Chondrocyte (in vitro differentiated cells): ENCODE measurements around the gene ID1. TPM values are rescaled to one million over a fixed set of nuclear protein-coding genes. Genes with fewer than 3 reads are reported as not detected.

Experiments
- DNase-seq: peaks from one replicate; pipeline ENCODE4 v3.0.0; 2021; ENCODE audit warnings: mixed read lengths, low spot score
- H3K27ac Mint-ChIP-seq: one replicate; pipeline ENCODE4 v1.8.0; 2021; ENCODE audit warnings: mild to moderate bottlenecking, moderate library complexity, mixed read lengths; ENCODE audit not compliant: unreplicated experiment
- H3K27me3 Mint-ChIP-seq: 2 replicates; pipeline ENCODE4 v1.8.0; 2021; ENCODE audit warnings: low read depth, mixed read lengths
- H3K36me3 Mint-ChIP-seq: 2 replicates; pipeline ENCODE4 v1.8.0; 2021; ENCODE audit warnings: low read depth, mixed read lengths
- H3K4me1 Mint-ChIP-seq: 2 replicates; pipeline ENCODE4 v1.8.0; 2021; ENCODE audit warnings: low read depth, mild to moderate bottlenecking, mixed read lengths
- H3K4me3 Mint-ChIP-seq: one replicate; pipeline ENCODE4 v1.8.0; 2021; ENCODE audit warnings: mild to moderate bottlenecking, moderate library complexity, mixed read lengths; ENCODE audit not compliant: unreplicated experiment
- H3K9me3 Mint-ChIP-seq: 2 replicates; pipeline ENCODE4 v1.8.0; 2021; ENCODE audit warnings: low read depth, mixed read lengths
- CTCF ChIP-seq: fragments of 200-600 bp; sonication (generic); IDR thresholded peaks from 2 replicates; pipeline ENCODE4 v1.5.0; 2021; ENCODE audit warnings: antibody characterized with exemption, mild to moderate bottlenecking, moderate library complexity
- total RNA-seq: library from RNA; stranded (reverse); gene quantifications from 3 replicates; pipeline ENCODE4 v1.2.1, GENCODE V29; 2021

Gene ID1
- total RNA-seq, 1 donor from 2014 or later = 9.0 TPM

- Mint-ChIP-seq H3K4me3 (no peak overlapping the region), H3K27me3 (no peaks in the 10 kb centered on the region), H3K36me3 (no peaks in the 10 kb centered on the region), H3K4me1 (no peaks in the 10 kb centered on the region), H3K27ac (no peak overlapping the region), H3K9me3 (peaks cover 3% of the 10 kb centered on the region)
- DNase-seq = no peak
- no peak for TF ChIP-seq CTCF
These were observed 23.7 kb upstream of the ID1 start for GRCh38 chr20:31581391-31581790.

- Mint-ChIP-seq H3K4me1 (peaks cover 9% of the 10 kb centered on the region), H3K27ac (peak overlapping the region; percentile 65), H3K27me3 (no peaks in the 10 kb centered on the region), H3K36me3 (no peaks in the 10 kb centered on the region), H3K4me3 (peak overlapping the region; percentile 72), H3K9me3 (no peaks in the 10 kb centered on the region)
- no peak for DNase-seq
- no peak for TF ChIP-seq CTCF
These were observed 17.3 kb upstream of the ID1 start for GRCh38 chr20:31587545-31588389.

GRCh38 chr20:31590717-31591225, 14.3 kb upstream of the ID1 start:
- Mint-ChIP-seq H3K27ac (no peak overlapping the region), H3K36me3 (no peaks in the 10 kb centered on the region), H3K4me3 (no peak overlapping the region), H3K27me3 (no peaks in the 10 kb centered on the region), H3K4me1 (peaks cover 33% of the 10 kb centered on the region), H3K9me3 (no peaks in the 10 kb centered on the region)
- TF ChIP-seq CTCF = no peak
- DNase-seq = no peak

GRCh38 chr20:31593221-31594001, 11.7 kb upstream of the ID1 start:
- H3K27ac Mint-ChIP-seq = peak overlapping the region; percentile 86
- H3K4me3 Mint-ChIP-seq = no peak overlapping the region
- H3K9me3 Mint-ChIP-seq = no peaks in the 10 kb centered on the region
- H3K4me1 Mint-ChIP-seq = peaks cover 33% of the 10 kb centered on the region
- no peaks in the 10 kb centered on the region for H3K27me3 Mint-ChIP-seq
- TF ChIP-seq CTCF = peak; percentile 34
- no peak for DNase-seq
- H3K36me3 Mint-ChIP-seq = no peaks in the 10 kb centered on the region

- peak overlapping the region; percentile 10 for H3K27ac Mint-ChIP-seq
- peaks cover 31% of the 10 kb centered on the region for H3K4me1 Mint-ChIP-seq
- no peaks in the 10 kb centered on the region for H3K27me3 Mint-ChIP-seq
- TF ChIP-seq CTCF = no peak
- no peaks in the 10 kb centered on the region for H3K36me3 Mint-ChIP-seq
- no peaks in the 10 kb centered on the region for H3K9me3 Mint-ChIP-seq
- no peak for DNase-seq
- H3K4me3 Mint-ChIP-seq = no peak overlapping the region
These were observed 11.0 kb upstream of the ID1 start for GRCh38 chr20:31594002-31594557.
